HEK293 (cell line): ENCODE measurements around the gene TMED9.

ENCODE experiments used
- CTCF ChIP-seq: fragments of 450-650 bp; formaldehyde crosslinking; IDR thresholded peaks from 2 replicates; pipeline ENCODE4 v1.5.1; 2016; ENCODE audit warnings: missing biosample characterization, missing genetic modification characterization
- KLF9 ChIP-seq: fragments of 450-650 bp; formaldehyde crosslinking; IDR thresholded peaks from 2 replicates; pipeline ENCODE4 v1.5.1; 2016; ENCODE audit warnings: missing biosample characterization, missing genetic modification characterization, low read depth
- PATZ1 ChIP-seq: fragments of 450-650 bp; formaldehyde crosslinking; IDR thresholded peaks from 2 replicates; pipeline ENCODE4 v1.5.1; 2016; ENCODE audit warnings: missing biosample characterization, missing genetic modification characterization
- PBX3 ChIP-seq: sonication (generic); formaldehyde crosslinking; IDR thresholded peaks from 2 replicates; pipeline ENCODE4 v1.8.1; 2022; ENCODE audit warnings: mild to moderate bottlenecking, moderate library complexity, missing genetic modification reagents
- ZBTB11 ChIP-seq: fragments of 450-650 bp; formaldehyde crosslinking; conservative IDR thresholded peaks from 2 replicates; pipeline ENCODE4 v1.5.1; 2016; ENCODE audit warnings: low read depth, missing biosample characterization, missing genetic modification characterization
- ZNF146 ChIP-seq: fragments of 450-650 bp; formaldehyde crosslinking; IDR thresholded peaks from 2 replicates; pipeline ENCODE4 v1.5.1; 2016; ENCODE audit warnings: missing biosample characterization, missing genetic modification characterization
- ZNF16 ChIP-seq: fragments of 450-650 bp; formaldehyde crosslinking; IDR thresholded peaks from 2 replicates; pipeline ENCODE4 v1.5.1; 2016; ENCODE audit warnings: low read depth, missing biosample characterization, missing genetic modification characterization
- ZNF530 ChIP-seq: fragments of 450-650 bp; formaldehyde crosslinking; IDR thresholded peaks from 2 replicates; pipeline ENCODE4 v1.5.1; 2016; ENCODE audit warnings: low read depth, missing biosample characterization, missing genetic modification characterization
- ZNF639 ChIP-seq: fragments of 450-650 bp; formaldehyde crosslinking; IDR thresholded peaks from 2 replicates; pipeline ENCODE4 v1.5.1; 2016; ENCODE audit warnings: missing biosample characterization, missing genetic modification characterization
- ZNF830 ChIP-seq: fragments of 450-650 bp; IDR thresholded peaks from 2 replicates; pipeline ENCODE4 v1.5.0; 2018; ENCODE audit warnings: missing biosample characterization, missing genetic modification characterization, low read depth, mild to moderate bottlenecking, moderate library complexity

GRCh38 chr5:177550122-177550521, 41.9 kb upstream of the TMED9 start:
- TF ChIP-seq ZBTB11 (tag by site-specific recombination) (no peak), PATZ1 (tag by site-specific recombination) (no peak), ZNF16 (tag by site-specific recombination) (no peak), CTCF (tag by site-specific recombination) (no peak), PBX3 (CRISPR knock-in tag) (no peak), ZNF639 (tag by site-specific recombination) (no peak), ZNF146 (no peak), ZNF530 (tag by site-specific recombination) (no peak), ZNF830 (no peak), KLF9 (tag by site-specific recombination) (no peak)
